Measurements from ENCODE around the gene PSKH1.
"Not testable (repeated sequence)": the region's sequence is repeated elsewhere in the genome, so short reads cannot be mapped to it uniquely, and the experiment has no call there.

Gene PSKH1

DNA sequence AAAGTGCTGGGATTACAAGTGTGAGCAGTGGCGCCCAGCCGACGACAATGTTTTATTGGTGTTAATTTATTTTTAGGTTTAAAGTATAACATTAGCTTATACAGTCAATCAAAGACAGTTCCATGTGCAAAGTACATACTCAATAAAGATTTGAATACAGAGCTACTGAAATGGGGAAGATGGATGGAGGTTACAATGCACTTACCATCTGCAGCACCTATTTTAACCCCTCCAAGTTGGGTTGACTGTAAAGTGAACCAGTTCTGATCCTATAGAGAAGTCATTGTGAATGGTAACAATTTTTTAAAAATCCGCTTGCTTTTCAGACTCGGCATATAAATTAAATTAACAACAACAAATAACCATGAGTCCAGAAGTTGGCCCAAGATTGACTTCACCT is 679 bp upstream of the PSKH1 start:
- DNase-seq: no peak

DNA sequence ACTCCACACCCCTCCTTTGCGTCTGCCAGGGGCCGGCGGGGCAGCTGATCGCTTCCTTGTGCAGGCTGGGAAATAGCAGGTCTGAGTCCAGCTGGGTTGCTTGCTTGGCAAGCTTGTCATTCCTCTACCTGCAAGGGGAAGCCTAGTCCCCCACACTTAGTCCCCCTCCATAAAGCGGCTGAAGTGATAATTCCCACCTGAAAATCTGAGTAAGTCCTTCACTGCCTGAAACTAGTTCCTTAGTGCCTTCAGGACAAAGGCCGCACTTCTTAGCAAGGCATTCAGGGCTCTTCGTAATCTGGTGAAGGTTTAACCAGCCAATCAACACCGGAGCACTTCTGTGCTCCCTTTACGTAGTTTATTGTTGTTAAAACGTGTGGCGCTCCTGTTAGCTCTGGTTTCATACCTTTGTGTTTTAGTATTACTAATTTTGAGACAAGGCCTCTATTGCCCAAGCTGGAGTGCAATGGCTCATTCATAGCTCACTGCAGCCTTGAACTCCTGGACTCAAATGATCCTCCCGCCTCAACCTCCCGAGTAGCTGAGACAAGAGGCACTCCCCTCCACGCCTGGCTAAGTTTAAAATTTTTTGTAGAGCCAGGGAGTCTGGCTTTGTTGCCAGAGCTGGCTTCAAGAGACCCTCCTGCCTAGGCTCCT is 817 bp downstream of the PSKH1 start:
- no peak for DNase-seq

DNA sequence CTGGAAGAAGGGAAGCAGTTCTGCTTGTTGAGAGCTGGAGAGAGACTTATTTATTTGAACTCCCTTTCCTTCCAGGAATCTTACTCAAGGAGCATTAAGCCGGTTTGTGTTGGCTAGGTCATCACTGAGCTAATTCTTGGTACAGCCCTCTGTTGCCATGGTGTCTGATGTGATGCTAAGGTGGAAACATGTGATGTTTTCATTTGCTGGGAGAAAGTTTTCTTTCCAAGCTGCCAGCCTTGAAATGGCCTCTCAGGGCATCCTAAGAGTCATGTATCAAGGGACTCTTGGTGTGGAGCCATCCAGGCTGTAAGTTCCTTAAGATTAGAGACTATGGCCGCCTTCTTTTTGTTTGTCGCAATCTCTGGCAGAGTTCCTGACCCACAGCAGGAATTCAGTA is 4.2 kb downstream of the PSKH1 start:
- DNase-seq: no peak

DNA sequence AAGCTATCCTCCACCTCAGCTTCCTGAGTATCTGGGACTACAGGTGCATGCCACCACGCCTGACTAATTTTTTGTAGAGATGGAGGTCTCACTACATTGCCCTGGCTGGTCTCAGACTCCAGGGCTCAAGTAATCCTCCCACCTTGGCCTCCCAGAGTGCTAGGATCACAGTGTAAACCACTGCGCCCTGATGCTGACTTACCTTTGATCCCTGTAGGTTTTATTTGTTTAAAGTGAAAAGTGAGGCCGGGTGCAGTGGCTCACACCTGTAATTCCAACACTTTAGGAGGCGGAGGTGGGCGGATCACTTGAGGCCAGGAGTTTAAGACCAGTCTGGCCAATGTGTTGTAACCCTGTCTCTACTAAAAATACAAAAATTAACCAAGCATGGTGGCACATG is 8.7 kb downstream of the PSKH1 start:
- DNase-seq: no peak

DNA sequence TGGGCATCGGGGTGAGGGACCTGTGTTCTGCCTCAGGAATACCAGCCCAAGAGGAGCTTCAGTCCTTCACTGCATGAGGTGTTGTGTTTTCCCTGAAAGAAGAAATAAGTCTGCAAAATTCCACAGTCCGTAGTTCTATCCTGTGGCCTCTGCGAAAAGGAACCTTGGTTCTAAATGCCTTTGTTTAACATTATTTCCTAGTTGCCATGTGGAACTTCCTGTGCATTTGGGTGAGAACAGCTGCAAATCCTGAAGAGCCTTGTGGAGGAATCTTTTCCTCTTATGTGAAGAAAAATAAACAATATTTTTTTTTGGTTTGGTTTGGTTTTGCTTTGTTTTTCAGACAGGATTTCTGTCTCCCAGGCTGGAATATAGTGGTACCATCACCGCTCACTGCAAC is 9.8 kb downstream of the PSKH1 start:
- DNase-seq: no peak

- no peak for DNase-seq
Observed at GRCh38 chr16:67907397-67908180, 14.5 kb downstream of the PSKH1 start.

DNA sequence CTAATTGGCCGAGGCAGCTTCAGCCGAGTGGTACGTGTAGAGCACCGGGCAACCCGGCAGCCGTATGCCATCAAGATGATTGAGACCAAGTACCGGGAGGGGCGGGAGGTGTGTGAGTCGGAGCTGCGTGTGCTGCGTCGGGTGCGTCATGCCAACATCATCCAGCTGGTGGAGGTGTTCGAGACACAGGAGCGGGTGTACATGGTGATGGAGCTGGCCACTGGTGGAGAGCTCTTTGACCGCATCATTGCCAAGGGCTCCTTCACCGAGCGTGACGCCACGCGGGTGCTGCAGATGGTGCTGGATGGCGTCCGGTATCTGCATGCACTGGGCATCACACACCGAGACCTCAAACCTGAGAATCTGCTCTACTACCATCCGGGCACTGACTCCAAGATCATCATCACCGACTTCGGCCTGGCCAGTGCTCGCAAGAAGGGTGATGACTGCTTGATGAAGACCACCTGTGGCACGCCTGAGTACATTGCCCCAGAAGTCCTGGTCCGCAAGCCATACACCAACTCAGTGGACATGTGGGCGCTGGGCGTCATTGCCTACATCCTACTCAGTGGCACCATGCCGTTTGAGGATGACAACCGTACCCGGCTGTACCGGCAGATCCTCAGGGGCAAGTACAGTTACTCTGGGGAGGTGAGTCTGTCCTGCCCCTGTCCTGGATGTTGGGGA is 16.1 kb downstream of the PSKH1 start:
- no peak for DNase-seq

- DNase-seq: no peak
Observed at GRCh38 chr16:67910158-67910557, 17.1 kb downstream of the PSKH1 start.

- no peak for DNase-seq
Observed at GRCh38 chr16:67914758-67915495, 21.9 kb downstream of the PSKH1 start.

GRCh38 chr16:67915496-67915769 is 22.4 kb downstream of the PSKH1 start:
- DNase-seq: not testable (repeated sequence)

GRCh38 chr16:67915831-67916723 is 23.0 kb downstream of the PSKH1 start:
- DNase-seq: no peak

DNA sequence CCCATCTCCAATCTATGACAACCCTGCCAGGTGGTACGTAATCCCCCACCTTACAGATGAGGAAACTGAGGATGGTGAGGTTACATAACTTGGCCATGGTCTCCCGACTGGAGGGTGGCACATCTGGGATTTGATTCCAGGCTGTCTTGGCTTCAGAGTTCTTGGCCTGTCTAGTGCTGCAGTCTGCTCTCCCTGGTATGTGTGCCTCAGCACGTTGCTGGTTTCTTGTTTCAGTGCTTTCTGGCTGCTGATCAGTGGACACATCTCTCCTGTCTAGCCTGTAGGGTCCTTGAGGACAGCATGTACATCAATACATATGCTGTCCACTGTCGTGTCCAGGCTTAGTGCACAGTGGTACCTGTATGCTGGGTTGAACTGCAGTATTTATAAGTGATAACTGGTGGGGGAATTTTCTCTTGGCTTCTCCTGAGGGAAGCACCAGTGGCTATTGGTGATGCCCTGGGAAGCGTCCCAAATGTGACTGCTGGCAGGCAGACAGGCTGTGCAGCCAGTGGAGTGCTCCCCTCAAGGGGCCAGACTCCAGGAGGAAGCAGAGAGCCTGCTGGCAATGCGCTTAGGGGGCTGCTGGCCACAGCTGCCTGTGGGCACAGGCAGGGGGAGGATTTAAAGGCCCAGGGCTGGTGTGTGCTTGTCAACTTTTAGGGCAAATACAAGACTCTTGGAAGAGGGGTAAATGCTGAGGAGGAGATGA is 24.2 kb downstream of the PSKH1 start:
- no peak for DNase-seq

- no peak for DNase-seq
Observed at GRCh38 chr16:67917852-67918236, 24.8 kb downstream of the PSKH1 start.

DNA sequence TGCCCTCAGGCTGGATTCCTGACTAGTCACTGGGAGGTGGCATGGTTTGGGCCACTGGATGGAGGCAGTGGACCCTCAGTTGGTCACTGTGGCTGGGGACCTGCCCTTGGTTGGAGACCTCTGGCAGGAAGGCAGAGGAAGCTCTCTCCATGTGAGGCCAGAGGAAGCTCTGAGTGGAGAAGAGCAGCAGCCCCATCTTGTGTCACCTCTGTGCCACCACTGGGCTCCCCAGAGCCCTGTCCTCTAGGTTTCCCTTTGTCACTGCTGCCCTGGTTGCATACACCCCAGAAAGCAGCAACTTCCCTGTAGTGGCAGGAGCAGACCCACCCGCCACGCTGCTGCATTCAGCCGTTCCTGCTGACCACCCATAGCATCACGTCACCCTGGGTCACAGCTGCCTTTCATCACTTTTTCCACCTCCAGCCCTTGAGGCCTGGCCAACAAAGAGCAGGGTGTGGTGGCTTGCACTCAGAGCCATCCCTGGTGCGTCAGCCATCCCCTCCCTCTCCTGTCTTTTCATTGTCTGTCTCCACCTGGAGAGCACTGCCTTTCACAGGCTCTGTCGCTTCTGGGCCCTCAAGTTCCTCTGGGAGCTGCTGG is 26.7 kb downstream of the PSKH1 start:
- DNase-seq: peak; percentile 1

GRCh38 chr16:67922221-67922620 is 29.2 kb downstream of the PSKH1 start:
- DNase-seq: no peak

DNA sequence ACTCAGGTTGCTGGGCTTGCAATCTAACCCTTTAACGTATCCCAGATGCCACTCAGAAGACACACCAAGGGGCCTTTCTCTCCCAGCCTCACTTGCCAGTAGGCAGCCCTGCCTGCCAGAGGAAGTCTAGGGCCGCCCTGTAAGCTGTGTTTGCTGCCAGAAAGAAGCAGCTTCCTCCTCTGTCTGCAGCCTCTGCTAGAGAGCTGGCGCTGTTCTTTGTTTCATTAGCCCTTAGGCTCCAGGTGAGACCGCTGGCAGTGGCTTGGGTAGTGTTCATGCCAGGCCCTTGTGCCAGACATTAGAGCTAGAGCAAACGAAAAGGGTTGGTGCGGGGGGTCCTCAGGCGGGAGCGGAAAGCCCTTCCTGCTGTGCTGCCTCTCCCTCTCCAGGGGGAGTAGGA is 29.7 kb downstream of the PSKH1 start:
- no peak for DNase-seq

- DNase-seq: no peak
Observed at GRCh38 chr16:67923414-67924116, 30.5 kb downstream of the PSKH1 start.

DNA sequence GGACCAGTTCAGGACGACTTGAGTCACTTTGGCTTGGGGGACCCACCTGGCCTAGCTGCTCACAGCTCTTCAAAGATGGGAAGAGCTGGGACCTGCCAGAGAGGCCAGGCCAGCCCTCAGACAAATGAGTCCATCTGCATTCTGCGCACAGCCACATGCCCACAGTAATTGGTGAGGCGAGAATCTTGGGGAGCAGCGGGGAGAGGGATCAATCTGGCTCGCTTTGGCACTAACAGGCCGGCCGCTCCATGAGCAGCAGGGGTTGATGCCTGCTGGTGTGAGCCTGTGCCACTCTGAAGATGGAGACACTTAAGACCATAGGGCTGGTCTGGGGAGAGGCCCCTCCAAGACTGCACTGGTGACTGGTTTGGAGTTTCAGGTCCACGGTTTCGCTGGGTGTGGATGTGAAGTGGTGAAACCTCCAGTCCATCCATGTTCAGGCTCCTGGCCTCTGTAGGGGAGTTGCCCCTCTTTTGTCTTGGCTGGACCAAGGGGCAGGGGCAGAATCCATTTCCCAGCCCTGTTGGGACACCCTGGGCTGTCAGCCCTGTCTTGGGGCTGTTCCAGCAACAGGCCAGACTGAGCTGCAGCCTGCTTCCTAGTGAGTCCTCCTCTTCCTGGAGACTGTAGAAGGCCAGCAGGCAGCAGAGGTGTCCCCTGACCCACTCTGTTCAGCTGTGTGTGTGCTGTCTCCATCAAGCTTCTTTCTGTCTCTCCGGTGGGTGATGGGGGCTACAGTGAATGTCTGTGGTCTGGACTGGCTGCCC is 31.3 kb downstream of the PSKH1 start:
- DNase-seq: no peak

DNA sequence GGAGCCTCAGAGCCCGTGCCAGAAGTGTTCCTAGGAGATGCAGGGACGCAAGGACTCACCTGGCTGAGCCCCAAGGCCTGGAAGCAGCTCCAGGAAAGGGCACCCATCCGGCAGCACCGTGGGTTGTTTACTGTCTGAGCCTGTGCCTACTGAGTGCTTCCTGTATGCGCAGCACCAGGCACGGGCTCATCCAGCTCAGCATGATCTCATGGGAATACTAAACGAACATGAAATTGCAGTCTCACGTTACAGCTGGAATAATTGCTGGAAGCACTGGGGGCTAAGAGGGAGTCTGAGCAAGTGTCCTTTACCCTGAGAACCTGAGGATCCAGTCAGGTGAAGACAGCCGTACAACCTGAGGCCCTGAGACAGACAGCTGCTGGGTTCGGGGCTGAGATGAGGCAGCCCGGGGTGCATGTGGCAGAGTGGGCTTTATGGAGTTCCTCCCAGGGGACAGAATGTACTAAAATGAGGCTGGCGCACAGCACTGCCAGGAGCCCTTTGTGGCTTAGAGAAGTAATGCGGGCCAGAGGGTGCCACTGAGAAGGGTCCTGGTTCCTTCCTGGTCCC is 33.2 kb downstream of the PSKH1 start:
- DNase-seq: no peak

Data from GDM1 (cell line).